Measurements from ENCODE around the gene CREG2.
A peak's percentile ranks its signal among the peaks of the same experiment; 100 is the strongest.

CREG2 gene

GRCh38 chr2:101305492-101306078 lies 81.7 kb downstream of the CREG2 start:
- peak; percentile 22 for DNase-seq

- DNase-seq, result no peak
Measured at GRCh38 chr2:101305035-101305434, 82.3 kb downstream of the CREG2 start.

GRCh38 chr2:101303688-101304087 lies 83.6 kb downstream of the CREG2 start:
- DNase-seq, result no peak

- DNase-seq, result no peak
Measured at GRCh38 chr2:101302016-101302415, 85.3 kb downstream of the CREG2 start.

- DNase-seq, result no peak
Measured at GRCh38 chr2:101300836-101301235, 86.5 kb downstream of the CREG2 start.

GRCh38 chr2:101300164-101300563 lies 87.1 kb downstream of the CREG2 start:
- DNase-seq, result no peak

- DNase-seq, result no peak
Measured at GRCh38 chr2:101299604-101300003, 87.7 kb downstream of the CREG2 start.

GRCh38 chr2:101297383-101297782 lies 89.9 kb downstream of the CREG2 start:
- no peak for DNase-seq

GRCh38 chr2:101296371-101296770 lies 90.9 kb downstream of the CREG2 start:
- no peak for DNase-seq

- DNase-seq, result no peak
Measured at GRCh38 chr2:101295895-101296294, 91.4 kb downstream of the CREG2 start.
